ENCODE results near the gene PUDP.

Gene PUDP

GRCh38 chrX:7164174-7164573 lies 16.2 kb upstream of the PUDP start:
- Histone ChIP-seq H3K9ac (ENCODE audit: low read length) (no peak overlapping the region), H3K36me3 (ENCODE audit: control insufficient read depth in 1 of 2, insufficient read depth in 2 of 2, low read length in 2 of 2) (no peaks in the 10 kb centered on the region), H4K91ac (ENCODE audit: low read depth, low read length) (no peak overlapping the region), H3K9me3 (ENCODE audit: insufficient read depth, low read depth, low read length) (no peaks in the 10 kb centered on the region), H2BK5ac (ENCODE audit: low read depth, low read length, poor library complexity) (no peak overlapping the region), H3K14ac (ENCODE audit: low read length) (no peak overlapping the region), H2BK12ac (ENCODE audit: low read length) (no peak overlapping the region), H3K79me1 (ENCODE audit: low read length) (no peaks in the 10 kb centered on the region), H3K4me2 (ENCODE audit: low read length) (no peak overlapping the region), H3K4me1 (ENCODE audit: control insufficient read depth in 1 of 2, insufficient read depth in 2 of 2, low read length in 2 of 2) (no peaks in the 10 kb centered on the region), H3K79me2 (ENCODE audit: control insufficient read depth, insufficient read depth, low read length, poor library complexity) (no peaks in the 10 kb centered on the region), H3K27ac (ENCODE audit: low read depth, low read length) (no peak overlapping the region), H2AK5ac (ENCODE audit: low read length) (no peak overlapping the region), H3K4ac (ENCODE audit: low read depth, low read length) (no peak overlapping the region), H3K23ac (ENCODE audit: low read length) (no peak overlapping the region), H4K12ac (ENCODE audit: low read depth, low read length) (no peak overlapping the region), H2AFZ (ENCODE audit: insufficient read depth, low read length, poor library complexity) (no peak overlapping the region), H2BK120ac (ENCODE audit: insufficient read depth, low read length, poor library complexity) (no peak overlapping the region), H3K18ac (ENCODE audit: low read length) (no peak overlapping the region), H4K8ac (ENCODE audit: low read depth, low read length) (no peak overlapping the region), H3K4me3 (ENCODE audit: low read depth, low read length) (no peak overlapping the region), H3K27me3 (ENCODE audit: insufficient read depth, low read length) (no peaks in the 10 kb centered on the region)
- no CpG with 5 or more reads among the region's 3 CpGs for WGBS (ENCODE audit: extremely low coverage, insufficient coverage, insufficient read length)
- DNase-seq: no peak

- Histone ChIP-seq H3K79me1 (ENCODE audit: low read length) (no peaks in the 10 kb centered on the region), H3K4me1 (ENCODE audit: control insufficient read depth in 1 of 2, insufficient read depth in 2 of 2, low read length in 2 of 2) (no peaks in the 10 kb centered on the region), H4K8ac (ENCODE audit: low read depth, low read length) (no peak overlapping the region), H2BK12ac (ENCODE audit: low read length) (no peak overlapping the region), H3K79me2 (ENCODE audit: control insufficient read depth, insufficient read depth, low read length, poor library complexity) (no peaks in the 10 kb centered on the region), H3K14ac (ENCODE audit: low read length) (no peak overlapping the region), H2BK120ac (ENCODE audit: insufficient read depth, low read length, poor library complexity) (no peak overlapping the region), H2AK5ac (ENCODE audit: low read length) (no peak overlapping the region), H4K91ac (ENCODE audit: low read depth, low read length) (no peak overlapping the region), H3K36me3 (ENCODE audit: control insufficient read depth in 1 of 2, insufficient read depth in 2 of 2, low read length in 2 of 2) (no peaks in the 10 kb centered on the region), H3K4me2 (ENCODE audit: low read length) (no peak overlapping the region), H3K9ac (ENCODE audit: low read length) (no peak overlapping the region), H3K23ac (ENCODE audit: low read length) (no peak overlapping the region), H4K12ac (ENCODE audit: low read depth, low read length) (no peak overlapping the region), H2AFZ (ENCODE audit: insufficient read depth, low read length, poor library complexity) (no peak overlapping the region), H3K27me3 (ENCODE audit: insufficient read depth, low read length) (no peaks in the 10 kb centered on the region), H3K4me3 (ENCODE audit: low read depth, low read length) (no peak overlapping the region), H3K9me3 (ENCODE audit: insufficient read depth, low read depth, low read length) (no peaks in the 10 kb centered on the region), H3K27ac (ENCODE audit: low read depth, low read length) (no peak overlapping the region), H3K18ac (ENCODE audit: low read length) (no peak overlapping the region), H2BK5ac (ENCODE audit: low read depth, low read length, poor library complexity) (no peak overlapping the region), H3K4ac (ENCODE audit: low read depth, low read length) (no peak overlapping the region)
- DNase-seq: no peak
- WGBS (ENCODE audit: extremely low coverage, insufficient coverage, insufficient read length): no CpG with 5 or more reads among the region's 1 CpG
These were observed 15.3 kb upstream of the PUDP start for GRCh38 chrX:7163146-7163677.

- DNase-seq: no peak
- Histone ChIP-seq H2AFZ (ENCODE audit: insufficient read depth, low read length, poor library complexity) (no peak overlapping the region), H3K27ac (ENCODE audit: low read depth, low read length) (no peak overlapping the region), H3K4me1 (ENCODE audit: control insufficient read depth in 1 of 2, insufficient read depth in 2 of 2, low read length in 2 of 2) (no peaks in the 10 kb centered on the region), H3K4me2 (ENCODE audit: low read length) (no peak overlapping the region), H3K4ac (ENCODE audit: low read depth, low read length) (no peak overlapping the region), H3K18ac (ENCODE audit: low read length) (no peak overlapping the region), H3K9me3 (ENCODE audit: insufficient read depth, low read depth, low read length) (no peaks in the 10 kb centered on the region), H3K27me3 (ENCODE audit: insufficient read depth, low read length) (no peaks in the 10 kb centered on the region), H4K12ac (ENCODE audit: low read depth, low read length) (no peak overlapping the region), H3K79me1 (ENCODE audit: low read length) (no peaks in the 10 kb centered on the region), H2BK12ac (ENCODE audit: low read length) (no peak overlapping the region), H2BK5ac (ENCODE audit: low read depth, low read length, poor library complexity) (no peak overlapping the region), H2BK120ac (ENCODE audit: insufficient read depth, low read length, poor library complexity) (no peak overlapping the region), H3K14ac (ENCODE audit: low read length) (no peak overlapping the region), H3K4me3 (ENCODE audit: low read depth, low read length) (no peak overlapping the region), H4K91ac (ENCODE audit: low read depth, low read length) (no peak overlapping the region), H3K9ac (ENCODE audit: low read length) (no peak overlapping the region), H4K8ac (ENCODE audit: low read depth, low read length) (no peak overlapping the region), H3K36me3 (ENCODE audit: control insufficient read depth in 1 of 2, insufficient read depth in 2 of 2, low read length in 2 of 2) (no peaks in the 10 kb centered on the region), H2AK5ac (ENCODE audit: low read length) (no peak overlapping the region), H3K79me2 (ENCODE audit: control insufficient read depth, insufficient read depth, low read length, poor library complexity) (no peaks in the 10 kb centered on the region), H3K23ac (ENCODE audit: low read length) (no peak overlapping the region)
- no CpG with 5 or more reads among the region's 7 CpGs for WGBS (ENCODE audit: extremely low coverage, insufficient coverage, insufficient read length)
These were observed 11.4 kb upstream of the PUDP start for GRCh38 chrX:7159149-7159861.

GRCh38 chrX:7158468-7158990 lies 10.6 kb upstream of the PUDP start:
- Histone ChIP-seq H3K4me1 (ENCODE audit: control insufficient read depth in 1 of 2, insufficient read depth in 2 of 2, low read length in 2 of 2) (no peaks in the 10 kb centered on the region), H2BK12ac (ENCODE audit: low read length) (no peak overlapping the region), H4K12ac (ENCODE audit: low read depth, low read length) (no peak overlapping the region), H3K36me3 (ENCODE audit: control insufficient read depth in 1 of 2, insufficient read depth in 2 of 2, low read length in 2 of 2) (no peaks in the 10 kb centered on the region), H3K79me1 (ENCODE audit: low read length) (no peaks in the 10 kb centered on the region), H3K4me2 (ENCODE audit: low read length) (no peak overlapping the region), H2AFZ (ENCODE audit: insufficient read depth, low read length, poor library complexity) (no peak overlapping the region), H3K14ac (ENCODE audit: low read length) (no peak overlapping the region), H3K27me3 (ENCODE audit: insufficient read depth, low read length) (no peaks in the 10 kb centered on the region), H2BK5ac (ENCODE audit: low read depth, low read length, poor library complexity) (no peak overlapping the region), H3K9ac (ENCODE audit: low read length) (no peak overlapping the region), H3K4ac (ENCODE audit: low read depth, low read length) (no peak overlapping the region), H3K4me3 (ENCODE audit: low read depth, low read length) (no peak overlapping the region), H3K27ac (ENCODE audit: low read depth, low read length) (no peak overlapping the region), H2AK5ac (ENCODE audit: low read length) (no peak overlapping the region), H4K91ac (ENCODE audit: low read depth, low read length) (no peak overlapping the region), H2BK120ac (ENCODE audit: insufficient read depth, low read length, poor library complexity) (no peak overlapping the region), H3K9me3 (ENCODE audit: insufficient read depth, low read depth, low read length) (no peaks in the 10 kb centered on the region), H3K23ac (ENCODE audit: low read length) (no peak overlapping the region), H4K8ac (ENCODE audit: low read depth, low read length) (no peak overlapping the region), H3K79me2 (ENCODE audit: control insufficient read depth, insufficient read depth, low read length, poor library complexity) (no peaks in the 10 kb centered on the region), H3K18ac (ENCODE audit: low read length) (no peak overlapping the region)
- WGBS (ENCODE audit: extremely low coverage, insufficient coverage, insufficient read length): no CpG with 5 or more reads among the region's 5 CpGs
- no peak for DNase-seq

Data from trophoblast cell (in vitro differentiated cells and primary cell).